ENCODE results near the gene MYO3A. TPM values are rescaled to one million over a fixed set of nuclear protein-coding genes. Genes with fewer than 3 reads are reported as not detected.

Gene MYO3A
- total and polyA plus RNA-seq, 2 experiments from 2014 or later: 3.0 to 10.7 TPM

- H3K27me3 ChIP-seq (ENCODE audit: insufficient read depth): peaks cover 94% of the 10 kb centered on the region
- H3K36me3 ChIP-seq (ENCODE audit: insufficient read depth): no peaks in the 10 kb centered on the region
- H3K4me2 ChIP-seq: peak overlapping the region; percentile 91
- no peak overlapping the region for H2AFZ ChIP-seq
- peaks cover 47% of the 10 kb centered on the region for H3K4me1 ChIP-seq (ENCODE audit: insufficient read depth)
- peak overlapping the region; percentile 75 for H3K4me3 ChIP-seq
- peak; percentile 91 for DNase-seq (ENCODE audit: low spot score)
- no peaks in the 10 kb centered on the region for H3K79me2 ChIP-seq (replicated peaks; ENCODE audit: insufficient read depth)
- H3K27me3 Mint-ChIP-seq (ENCODE audit: insufficient read depth, low read depth, poor library complexity): peaks cover 48% of the 10 kb centered on the region
- H3K9me2 ChIP-seq (ENCODE audit: insufficient read depth): no peaks in the 10 kb centered on the region
- H3K27ac ChIP-seq (ENCODE audit: low read depth): no peak overlapping the region
- peak; percentile 23 for ATAC-seq
- no peak overlapping the region for H3K27ac Mint-ChIP-seq
- no peaks in the 10 kb centered on the region for H4K20me1 ChIP-seq (replicated peaks; ENCODE audit: insufficient read depth)
- no peaks in the 10 kb centered on the region; the same call in 2 of the 3 replicates for H3K36me3 Mint-ChIP-seq (ENCODE audit: low read depth)
- H3K9me3 Mint-ChIP-seq: no peaks in the 10 kb centered on the region; the same call in 2 of the 3 replicates
- TF ChIP-seq CREB1 (CRISPR knock-in tag; IDR thresholded peaks at IDR 0.05; ENCODE audit: low read depth) (peak; percentile 38; the same call in 1 of the 2 replicates), EZH2 (IDR thresholded peaks at IDR 0.05; ENCODE audit: low read depth, unreplicated experiment) (no peak), ZNF462 (CRISPR knock-in tag; IDR thresholded peaks at IDR 0.05) (no peak), POLR2AphosphoS5 (IDR thresholded peaks at IDR 0.05; ENCODE audit: low read depth) (no peak), ZNF114 (CRISPR knock-in tag; IDR thresholded peaks at IDR 0.05) (no peak), ZNF331 (CRISPR knock-in tag; IDR thresholded peaks at IDR 0.05; ENCODE audit: low read depth) (no peak), NANOG (IDR thresholded peaks at IDR 0.05; ENCODE audit: borderline replicate concordance) (peak; percentile 98), JUNB (IDR thresholded peaks at IDR 0.05; ENCODE audit: unreplicated experiment) (no peak), CTCF (conservative IDR thresholded peaks at IDR 0.05; ENCODE audit: low read depth in 2 of 2) (no peak), STAT1 (IDR thresholded peaks at IDR 0.05; ENCODE audit: unreplicated experiment) (no peak), EZH2phosphoT487 (IDR thresholded peaks at IDR 0.05; ENCODE audit: unreplicated experiment) (no peak), ETS1 (IDR thresholded peaks at IDR 0.05) (no peak)
- H3F3A ChIP-seq (replicated peaks; ENCODE audit: low read depth): peaks cover 12% of the 10 kb centered on the region; the same call in 1 of the 2 replicates
- H3K4me3 Mint-ChIP-seq: peak overlapping the region; percentile 76
- peaks cover 45% of the 10 kb centered on the region for H3K4me1 Mint-ChIP-seq
These were observed 280.0 kb downstream of the MYO3A start for GRCh38 chr10:26214004-26214403.
